Activated CD8-positive, alpha-beta memory T cell treated with anti-CD3 and anti-CD28 coated beads, Interleukin-2, amount 50 U/mL, for 1 hour (primary cell): ENCODE results near the gene ARCN1.
A peak's percentile ranks its signal among the peaks of the same experiment; 100 is the strongest.

Experiments
- DNase-seq: peaks from one replicate; pipeline ENCODE4 v3.0.0-alpha.2; 2020; ENCODE audit errors: extremely low read depth

ARCN1 gene

DNA sequence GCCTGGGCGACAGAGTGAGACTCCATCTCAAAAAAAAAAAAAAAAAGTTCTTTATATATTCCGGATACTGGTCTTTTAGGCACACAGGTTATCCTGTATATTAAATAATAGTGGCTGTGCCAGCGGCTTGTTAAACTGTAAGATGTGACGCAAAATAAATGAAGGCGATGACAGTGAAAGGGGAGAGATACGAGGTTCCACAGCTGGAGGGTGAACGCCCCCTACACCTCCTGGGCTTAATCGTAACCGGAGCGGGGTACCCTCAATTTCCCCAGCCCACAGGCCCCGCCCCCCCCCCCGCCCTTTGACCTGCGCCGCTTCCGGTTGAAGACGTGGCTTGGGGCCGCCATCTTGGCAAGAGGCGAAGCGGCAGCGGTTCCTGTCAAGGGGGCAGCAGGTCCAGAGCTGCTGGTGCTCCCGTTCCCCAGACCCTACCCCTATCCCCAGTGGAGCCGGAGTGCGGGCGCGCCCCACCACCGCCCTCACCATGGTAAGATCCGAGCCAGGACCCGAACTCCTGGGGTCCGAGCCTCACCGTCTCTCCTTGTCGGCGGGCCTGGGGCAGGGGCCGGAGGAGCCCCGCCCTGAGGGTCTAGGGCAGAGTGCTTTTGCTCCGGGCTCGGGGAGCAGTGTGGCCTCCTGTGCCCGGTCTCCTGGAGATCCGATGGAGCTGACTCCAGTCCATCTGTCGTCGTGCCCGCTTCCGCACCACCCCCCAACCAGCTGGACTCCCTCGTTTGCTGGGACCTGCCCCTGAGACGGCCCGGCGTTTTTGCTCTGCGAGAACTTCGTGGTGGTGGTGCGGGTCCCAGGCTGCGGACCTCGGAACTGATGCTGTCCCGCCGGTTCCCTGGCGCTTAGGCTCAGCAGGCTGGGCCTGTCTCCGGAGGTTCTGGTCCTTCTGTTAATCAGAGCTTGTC lies at the start of gene ARCN1:
Gene ARCN1 (plus strand): TSS at position 349 of the 920 bp plus-strand sequence. CDS start 139 bp downstream, at position 488.
- DNase-seq, result peak; percentile 66

DNA sequence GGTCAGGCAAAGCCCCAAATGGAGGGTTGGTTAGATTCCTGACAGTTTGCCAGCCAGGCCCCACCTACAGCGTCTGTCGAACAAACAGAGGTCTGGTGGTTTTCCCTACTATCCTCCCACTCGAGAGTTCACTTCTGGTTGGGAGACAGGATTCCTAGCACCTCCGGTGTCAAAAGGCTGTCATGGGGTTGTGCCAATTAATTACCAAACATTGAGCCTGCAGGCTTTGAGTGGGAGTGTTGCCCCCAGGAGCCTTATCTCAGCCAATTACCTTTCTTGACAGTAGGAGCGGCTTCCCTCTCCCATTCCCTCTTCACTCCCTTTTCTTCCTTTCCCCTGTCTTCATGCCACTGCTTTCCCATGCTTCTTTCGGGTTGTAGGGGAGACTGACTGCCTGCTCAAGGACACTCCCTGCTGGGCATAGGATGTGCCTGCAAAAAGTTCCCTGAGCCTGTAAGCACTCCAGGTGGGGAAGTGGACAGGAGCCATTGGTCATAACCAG lies 49.6 kb upstream of the ARCN1 start:
- DNase-seq, result no peak

DNA sequence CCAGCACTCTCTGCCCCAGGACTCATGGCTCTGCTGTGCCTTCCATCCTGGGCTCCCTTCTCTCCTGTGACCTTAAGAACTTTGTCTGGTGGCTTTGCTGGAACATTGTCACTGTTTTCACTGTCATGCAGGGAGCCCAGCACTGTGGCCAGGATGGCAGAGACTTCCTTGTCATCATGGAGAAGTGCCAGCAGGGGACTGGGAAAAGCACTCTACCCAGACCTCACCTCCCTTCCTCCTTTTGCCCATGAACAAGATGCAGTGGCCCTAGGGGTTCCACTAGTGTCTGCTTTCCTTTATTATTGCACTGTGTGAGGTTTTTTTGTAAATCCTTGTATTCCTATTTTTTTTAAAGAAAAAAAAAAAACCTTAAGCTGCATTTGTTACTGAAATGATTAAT lies 47.9 kb upstream of the ARCN1 start:
- no peak for DNase-seq

DNA sequence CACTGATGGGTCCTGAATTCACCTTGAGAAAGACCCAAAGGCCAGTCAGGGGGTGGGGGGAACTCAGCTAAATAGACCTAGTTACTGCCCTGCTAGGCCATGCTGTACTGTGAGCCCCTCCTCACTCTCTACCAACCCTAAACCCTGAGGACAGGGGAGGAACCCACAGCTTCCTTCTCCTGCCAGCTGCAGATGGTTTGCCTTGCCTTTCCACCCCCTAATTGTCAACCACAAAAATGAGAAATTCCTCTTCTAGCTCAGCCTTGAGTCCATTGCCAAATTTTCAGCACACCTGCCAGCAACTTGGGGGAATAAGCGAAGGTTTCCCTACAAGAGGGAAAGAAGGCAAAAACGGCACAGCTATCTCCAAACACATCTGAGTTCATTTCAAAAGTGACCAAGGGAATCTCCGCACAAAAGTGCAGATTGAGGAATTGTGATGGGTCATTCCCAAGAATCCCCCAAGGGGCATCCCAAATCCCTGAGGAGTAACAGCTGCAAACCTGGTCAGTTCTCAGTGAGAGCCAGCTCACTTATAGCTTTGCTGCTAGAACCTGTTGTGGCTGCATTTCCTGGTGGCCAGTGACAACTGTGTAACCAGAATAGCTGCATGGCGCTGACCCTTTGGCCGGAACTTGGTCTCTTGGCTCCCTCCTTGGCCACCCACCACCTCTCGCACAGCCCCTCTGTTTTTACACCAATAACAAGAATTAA lies 47.3 kb upstream of the ARCN1 start:
- DNase-seq, result no peak

DNA sequence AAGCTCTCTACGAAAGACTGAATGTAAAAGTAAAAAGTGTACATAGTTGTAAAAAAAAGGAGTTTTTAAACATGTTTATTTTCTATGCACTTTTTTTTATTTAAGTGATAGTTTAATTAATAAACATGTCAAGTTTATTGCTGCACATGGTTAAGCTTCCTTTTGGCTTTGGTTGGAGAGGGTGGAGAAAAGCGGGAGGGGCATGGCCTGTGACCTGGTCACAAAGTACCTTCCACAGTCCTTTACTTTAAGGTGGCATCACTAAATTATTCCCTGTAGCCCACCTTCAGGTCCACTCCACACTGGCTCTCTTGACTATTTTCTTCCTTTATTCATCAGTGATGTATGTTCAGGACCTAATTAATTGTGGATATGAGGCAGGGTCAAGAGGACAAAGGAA lies 45.5 kb upstream of the ARCN1 start:
- no peak for DNase-seq

DNA sequence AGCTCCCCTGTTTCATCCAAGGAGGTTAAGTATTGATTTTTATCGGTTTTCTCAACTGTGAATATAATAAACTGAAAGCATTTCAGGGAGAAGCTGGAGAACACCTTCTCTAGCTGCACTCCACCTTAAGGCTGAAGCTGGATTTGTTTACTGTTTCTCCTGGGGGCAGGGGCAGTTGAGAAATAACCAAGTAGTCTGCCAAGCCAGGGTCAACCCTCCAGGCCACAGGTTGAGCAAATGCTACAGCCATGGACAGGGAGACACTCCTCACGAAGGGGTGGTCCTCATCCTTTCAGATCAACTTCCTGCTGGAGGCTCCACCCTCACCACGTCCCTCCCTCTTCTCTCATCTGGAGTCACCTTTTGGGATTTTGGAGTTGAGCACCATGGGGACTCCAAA lies 45.1 kb upstream of the ARCN1 start, which contains the start of gene TTC36:
Gene TTC36 (plus strand): TSS at position 366 of the 400 bp plus-strand sequence. CDS start 21 bp downstream, at position 387.
- DNase-seq, result no peak

DNA sequence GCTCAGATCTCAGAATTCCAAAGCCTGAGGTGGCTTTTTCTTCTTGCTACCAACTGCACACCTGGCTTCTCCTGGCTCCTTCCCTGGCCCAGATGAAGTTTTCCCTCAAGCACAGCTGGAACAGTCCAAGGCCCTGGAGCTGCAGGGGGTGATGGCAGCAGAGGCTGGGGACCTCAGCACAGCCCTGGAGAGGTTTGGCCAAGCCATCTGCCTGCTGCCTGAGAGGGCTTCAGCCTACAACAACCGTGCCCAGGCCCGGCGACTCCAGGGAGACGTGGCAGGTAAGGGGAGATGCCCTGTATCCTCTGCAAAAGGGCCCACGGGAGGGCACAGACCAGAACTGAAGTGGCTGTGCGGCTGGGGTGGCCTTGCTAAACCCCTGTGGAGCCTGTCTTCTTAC lies 43.7 kb upstream of the ARCN1 start:
- DNase-seq, result no peak

DNA sequence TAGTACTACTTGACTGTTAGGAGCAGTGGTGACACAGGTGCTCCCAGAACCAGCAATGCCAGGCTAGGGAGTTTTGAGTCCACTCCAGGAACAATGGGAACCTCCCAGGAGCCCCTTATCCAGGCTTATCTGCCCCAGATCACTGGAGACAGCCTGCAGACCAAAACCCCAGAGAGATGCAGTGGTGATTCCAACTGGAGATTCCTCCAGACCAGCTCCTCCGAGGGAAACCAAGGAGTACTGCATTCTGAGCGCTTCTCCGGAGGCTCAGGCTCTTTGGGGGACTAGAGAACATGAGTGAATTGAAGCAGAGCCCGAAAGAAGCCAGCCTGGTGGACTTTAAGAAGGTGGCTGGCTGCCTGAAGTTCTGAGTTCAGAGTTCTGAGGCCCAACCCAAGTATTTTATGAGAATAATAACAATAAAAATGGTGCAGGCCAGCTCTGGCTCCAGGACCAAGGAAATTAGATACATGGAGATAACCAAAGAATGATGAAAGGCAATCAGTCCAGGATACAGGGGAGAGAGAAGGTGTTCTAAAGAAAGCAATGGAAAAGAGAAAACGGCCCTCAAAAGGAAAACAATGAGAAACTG lies 42.5 kb upstream of the ARCN1 start:
- DNase-seq, result no peak

DNA sequence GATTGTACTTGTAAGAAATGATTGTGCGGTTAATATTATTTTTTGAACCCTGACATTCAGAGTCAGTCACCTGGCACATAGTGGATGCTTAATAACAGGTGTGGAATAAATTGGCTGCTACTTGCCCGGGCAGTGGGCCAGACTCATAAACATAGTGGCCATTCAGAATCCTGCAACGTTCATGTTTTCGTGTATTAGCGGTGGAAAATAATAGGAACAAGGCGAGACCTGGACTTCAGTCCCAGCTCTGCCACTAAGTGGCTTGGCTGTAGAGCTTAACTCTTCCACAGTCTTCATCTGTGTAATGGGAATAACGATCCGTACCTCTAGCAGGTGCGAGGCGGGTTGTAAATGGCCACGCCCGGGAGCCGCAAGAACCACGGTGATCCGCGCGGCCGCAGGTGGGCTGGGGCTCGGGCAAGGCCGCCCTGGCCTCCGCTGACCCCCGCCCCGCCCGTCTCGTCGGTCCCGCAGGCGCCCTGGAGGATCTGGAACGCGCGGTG lies 42.0 kb upstream of the ARCN1 start:
- DNase-seq, result no peak

DNA sequence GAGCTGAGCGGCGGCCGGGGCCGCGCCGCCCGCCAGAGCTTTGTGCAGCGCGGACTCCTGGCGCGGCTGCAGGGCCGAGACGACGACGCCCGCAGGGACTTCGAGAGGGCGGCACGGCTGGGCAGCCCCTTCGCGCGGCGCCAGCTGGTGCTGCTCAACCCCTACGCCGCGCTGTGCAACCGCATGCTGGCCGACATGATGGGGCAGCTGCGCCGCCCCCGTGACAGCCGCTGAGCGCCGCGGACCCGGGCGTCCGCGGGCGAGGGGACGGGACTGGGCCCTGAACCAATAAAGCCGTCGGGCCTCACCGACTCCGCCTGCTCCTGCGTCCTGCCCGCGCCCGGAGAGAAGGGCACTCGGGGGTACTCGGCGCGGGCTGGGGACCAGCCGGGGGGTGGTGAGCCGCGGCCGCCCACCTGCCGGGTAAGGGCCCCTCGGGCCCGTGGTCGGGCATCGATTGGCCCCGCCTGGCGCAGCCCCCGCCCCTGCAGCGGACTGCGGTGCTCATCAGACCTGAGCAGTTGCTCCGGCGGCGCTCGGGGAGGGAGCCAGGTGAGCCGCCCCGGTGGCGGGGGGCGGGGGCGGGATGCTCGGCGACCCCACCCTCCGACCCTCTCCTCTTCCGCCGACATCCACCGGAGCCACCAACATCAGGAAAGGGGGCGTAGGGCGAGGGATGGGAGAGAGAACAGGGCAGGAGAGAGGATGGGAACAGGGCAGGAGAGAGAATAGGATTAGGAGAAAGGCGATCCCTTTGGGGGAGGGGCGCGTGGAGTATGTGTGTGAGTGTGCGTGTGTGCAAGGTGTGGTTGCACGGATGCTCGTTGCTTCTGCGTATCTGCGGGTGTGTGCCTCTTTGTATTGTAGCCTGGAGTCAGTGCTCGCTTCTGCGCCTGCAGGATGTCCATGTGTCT lies 41.3 kb upstream of the ARCN1 start, which contains the start of gene TMEM25:
Gene TMEM25 (plus strand): TSS at position 510 of the 914 bp plus-strand sequence. CDS start 610 bp downstream, outside the sequence.
- no peak for DNase-seq

DNA sequence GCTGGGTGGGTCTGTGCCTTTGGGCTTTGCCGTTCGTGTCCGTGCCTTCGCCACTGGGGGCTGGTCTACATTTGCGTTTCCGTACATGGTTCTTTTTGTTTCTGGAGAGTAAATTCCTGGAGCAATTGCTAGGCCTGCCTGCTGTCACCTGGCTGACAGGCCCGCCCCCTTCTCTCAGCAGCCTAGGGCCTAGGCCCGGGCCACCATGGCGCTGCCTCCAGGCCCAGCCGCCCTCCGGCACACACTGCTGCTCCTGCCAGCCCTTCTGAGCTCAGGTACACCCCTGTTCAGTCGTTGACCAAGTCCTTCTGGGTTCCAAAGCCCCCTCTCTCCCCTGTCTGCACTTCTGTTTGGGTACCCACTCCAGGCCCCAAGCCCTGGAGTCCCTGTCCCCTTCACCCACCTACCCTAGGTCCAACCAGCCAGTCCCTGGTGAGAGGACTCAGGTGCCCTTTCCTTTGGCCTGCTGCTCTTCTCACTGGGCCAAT lies 40.6 kb upstream of the ARCN1 start:
- DNase-seq, result no peak

DNA sequence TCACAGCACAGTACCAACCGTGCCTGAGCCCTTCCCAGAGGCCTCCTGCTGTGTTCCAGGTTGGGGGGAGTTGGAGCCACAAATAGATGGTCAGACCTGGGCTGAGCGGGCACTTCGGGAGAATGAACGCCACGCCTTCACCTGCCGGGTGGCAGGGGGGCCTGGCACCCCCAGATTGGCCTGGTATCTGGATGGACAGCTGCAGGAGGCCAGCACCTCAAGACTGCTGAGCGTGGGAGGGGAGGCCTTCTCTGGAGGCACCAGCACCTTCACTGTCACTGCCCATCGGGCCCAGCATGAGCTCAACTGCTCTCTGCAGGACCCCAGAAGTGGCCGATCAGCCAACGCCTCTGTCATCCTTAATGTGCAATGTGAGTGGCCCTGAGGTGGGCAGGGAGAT lies 40.1 kb upstream of the ARCN1 start:
- DNase-seq, result no peak

DNA sequence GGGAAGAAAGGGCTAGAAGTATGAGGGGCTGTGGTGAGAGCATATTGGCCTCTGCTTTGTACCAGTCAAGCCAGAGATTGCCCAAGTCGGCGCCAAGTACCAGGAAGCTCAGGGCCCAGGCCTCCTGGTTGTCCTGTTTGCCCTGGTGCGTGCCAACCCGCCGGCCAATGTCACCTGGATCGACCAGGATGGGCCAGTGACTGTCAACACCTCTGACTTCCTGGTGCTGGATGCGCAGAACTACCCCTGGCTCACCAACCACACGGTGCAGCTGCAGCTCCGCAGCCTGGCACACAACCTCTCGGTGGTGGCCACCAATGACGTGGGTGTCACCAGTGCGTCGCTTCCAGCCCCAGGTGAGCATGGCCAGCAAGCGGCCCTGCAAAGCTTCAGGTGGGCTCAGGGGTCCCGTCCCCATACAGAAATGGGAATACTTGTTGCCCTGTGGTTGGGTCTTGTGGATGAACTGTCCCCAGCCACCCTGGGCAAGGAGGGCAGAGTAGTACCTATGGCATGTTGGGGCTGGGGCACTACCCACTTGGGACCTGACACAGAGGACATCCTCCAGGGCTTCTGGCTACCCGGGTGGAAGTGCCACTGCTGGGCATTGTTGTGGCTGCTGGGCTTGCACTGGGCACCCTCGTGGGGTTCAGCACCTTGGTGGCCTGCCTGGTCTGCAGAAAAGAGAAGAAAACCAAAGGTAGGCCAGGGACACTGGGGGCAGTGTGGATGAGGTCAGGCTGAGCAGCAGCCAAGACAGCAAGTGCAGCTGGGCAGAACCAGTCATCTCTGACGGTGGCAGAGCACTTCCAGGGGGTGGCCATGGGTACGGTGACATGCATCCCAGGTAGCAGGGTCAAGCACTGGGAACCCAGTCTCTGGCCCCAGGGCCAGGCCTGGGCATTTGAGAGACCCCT lies 39.1 kb upstream of the ARCN1 start:
- DNase-seq, result no peak

DNA sequence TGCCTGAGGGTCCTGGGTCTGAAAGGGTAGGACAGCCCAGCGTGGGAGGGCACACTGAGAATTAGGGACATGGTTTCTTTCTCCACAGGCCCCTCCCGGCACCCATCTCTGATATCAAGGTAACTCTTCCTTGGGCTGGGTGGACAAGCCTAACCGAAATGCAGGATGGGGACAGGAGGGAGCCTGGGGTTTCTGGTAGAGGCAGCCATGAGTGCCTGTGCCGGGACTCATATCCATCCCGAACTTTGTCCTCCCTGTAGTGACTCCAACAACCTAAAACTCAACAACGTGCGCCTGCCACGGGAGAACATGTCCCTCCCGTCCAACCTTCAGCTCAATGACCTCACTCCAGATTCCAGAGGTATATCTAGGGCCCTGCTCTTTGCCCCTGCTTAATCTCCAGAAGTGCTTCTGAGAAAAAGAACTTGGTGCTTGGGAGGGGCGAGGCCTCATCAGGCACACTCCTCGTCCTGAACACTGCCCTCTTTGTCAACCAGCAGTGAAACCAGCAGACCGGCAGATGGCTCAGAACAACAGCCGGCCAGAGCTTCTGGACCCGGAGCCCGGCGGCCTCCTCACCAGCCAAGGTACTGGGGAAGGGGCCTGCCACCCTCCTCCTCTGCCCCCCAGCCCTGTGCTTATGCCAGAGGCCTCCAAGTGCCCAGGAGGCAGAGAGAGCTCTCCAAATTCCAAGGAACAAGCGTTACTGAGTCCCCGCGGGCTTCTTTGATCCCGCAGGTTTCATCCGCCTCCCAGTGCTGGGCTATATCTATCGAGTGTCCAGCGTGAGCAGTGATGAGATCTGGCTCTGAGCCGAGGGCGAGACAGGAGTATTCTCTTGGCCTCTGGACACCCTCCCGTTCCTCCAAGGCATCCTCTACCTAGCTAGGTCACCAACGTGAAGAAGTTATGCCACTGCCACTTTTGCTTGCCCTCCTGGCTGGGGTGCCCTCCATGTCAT lies 38.2 kb upstream of the ARCN1 start:
- no peak for DNase-seq

DNA sequence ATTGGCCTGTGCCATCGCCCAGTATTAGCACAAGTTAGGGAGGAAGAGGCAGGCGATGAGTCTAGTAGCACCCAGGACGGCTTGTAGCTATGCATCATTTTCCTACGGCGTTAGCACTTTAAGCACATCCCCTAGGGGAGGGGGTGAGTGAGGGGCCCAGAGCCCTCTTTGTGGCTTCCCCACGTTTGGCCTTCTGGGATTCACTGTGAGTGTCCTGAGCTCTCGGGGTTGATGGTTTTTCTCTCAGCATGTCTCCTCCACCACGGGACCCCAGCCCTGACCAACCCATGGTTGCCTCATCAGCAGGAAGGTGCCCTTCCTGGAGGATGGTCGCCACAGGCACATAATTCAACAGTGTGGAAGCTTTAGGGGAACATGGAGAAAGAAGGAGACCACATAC lies 36.9 kb upstream of the ARCN1 start:
- no peak for DNase-seq

DNA sequence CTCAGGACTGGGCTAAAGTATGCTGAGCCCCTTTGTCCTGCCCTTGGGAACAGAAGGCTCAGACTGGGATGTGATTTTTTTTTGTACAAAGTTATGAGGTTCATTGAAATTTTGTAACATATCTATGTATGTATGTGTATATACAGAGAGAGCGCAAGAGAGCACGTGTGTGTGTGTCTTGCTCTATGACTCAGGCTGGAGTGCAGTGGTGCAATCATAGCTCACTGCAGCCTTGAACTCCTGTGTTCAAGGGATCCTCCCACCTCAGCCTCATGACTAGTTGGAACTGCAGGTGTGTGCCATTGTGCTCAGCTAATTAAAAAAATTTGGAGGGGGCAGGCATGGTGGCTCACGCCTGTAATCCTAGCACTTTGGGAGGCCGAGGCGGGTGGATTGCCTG lies 35.5 kb upstream of the ARCN1 start:
- no peak for DNase-seq

DNA sequence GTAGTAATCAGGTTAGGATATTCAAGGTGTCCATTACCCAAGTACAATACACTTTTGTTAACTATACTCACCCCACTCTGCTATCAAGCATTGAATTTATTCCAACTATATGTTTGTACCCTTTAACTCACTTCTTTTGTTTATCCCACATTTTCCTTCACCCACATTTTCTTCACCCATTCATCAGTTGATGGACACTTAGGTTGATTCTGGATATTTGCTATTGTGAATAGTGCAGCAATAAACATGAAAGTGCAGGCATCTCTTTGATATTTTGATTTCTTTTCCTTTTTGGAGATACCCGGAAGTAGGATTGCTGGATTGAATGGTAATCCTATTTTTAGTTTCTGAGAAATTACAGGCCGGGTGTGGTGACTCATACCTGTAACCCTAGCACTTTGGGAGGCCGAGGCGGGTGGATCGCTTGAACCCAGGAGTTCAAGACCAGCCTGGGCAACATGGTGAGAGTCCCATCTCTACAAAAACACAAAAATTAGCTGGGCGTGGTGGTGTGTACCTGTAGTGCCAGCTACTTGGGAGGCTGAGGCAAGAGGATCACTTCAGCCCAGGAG lies 34.7 kb upstream of the ARCN1 start:
- no peak for DNase-seq

DNA sequence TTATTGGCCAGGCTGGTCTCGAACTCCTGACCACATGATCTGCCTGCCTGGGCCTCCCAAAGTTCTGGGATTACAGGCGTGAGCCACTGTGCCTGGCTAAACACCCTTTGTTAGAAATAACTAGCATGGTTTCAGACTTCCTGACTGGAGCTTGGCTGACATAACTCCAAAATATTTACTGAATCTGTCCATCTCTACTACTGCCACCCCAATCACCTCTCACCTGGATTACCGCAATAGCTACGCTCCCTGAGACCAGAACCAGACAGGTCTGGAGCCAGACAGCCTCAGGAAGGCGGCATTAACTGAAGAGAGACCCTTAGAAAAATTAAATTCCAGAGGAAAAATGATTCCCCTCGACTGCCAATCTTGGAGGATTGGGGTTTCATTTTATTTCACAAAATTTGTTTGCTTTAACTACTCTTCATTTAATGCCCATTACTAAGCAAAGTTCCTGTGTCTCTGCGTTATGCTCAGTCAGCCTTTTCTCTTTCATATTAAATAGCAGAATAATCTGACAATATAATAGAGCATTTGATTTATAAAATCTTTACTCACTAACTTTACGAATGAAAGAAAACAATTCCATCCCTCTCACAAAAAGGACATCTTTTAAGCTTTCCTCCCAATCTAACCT lies 28.1 kb upstream of the ARCN1 start:
- no peak for DNase-seq
